SU-DHL-6 (cell line): ENCODE results near the gene DNAJB2.

Experiments used
- H2AFZ ChIP-seq: fragments of 200-600 bp; sonication (generic); 2 replicates; pipeline ENCODE4 v1.6.1; 2014; ENCODE audit warnings: low read depth, mild to moderate bottlenecking, moderate library complexity, mixed read lengths, antibody characterized with exemption, low read length; ENCODE audit not compliant: severe bottlenecking
- H3F3A ChIP-seq: fragments of 200-600 bp; shearing (Covaris generic); 2 replicates; pipeline ENCODE4 v1.6.0; 2016; ENCODE audit warnings: antibody characterized with exemption, mild to moderate bottlenecking; ENCODE audit not compliant: insufficient read depth
- H3K27ac ChIP-seq: fragments of 200-600 bp; sonication (generic); 2 replicates; pipeline ENCODE4 v1.5.1; 2016; ENCODE audit warnings: low read depth, mild to moderate bottlenecking, low read length, moderate library complexity, mixed read lengths
- H3K27me3 ChIP-seq: fragments of 200-600 bp; sonication (generic), shearing (Covaris generic); 2 replicates; pipeline ENCODE4 v1.6.0; 2014; ENCODE audit warnings: mild to moderate bottlenecking, low read length
- H3K36me3 ChIP-seq: fragments of 200-600 bp; sonication (generic); 2 replicates; pipeline ENCODE4 v1.6.1; 2014; ENCODE audit warnings: mild to moderate bottlenecking, low read length, mixed read lengths
- H3K4me2 ChIP-seq: fragments of 300-600, 200-600 bp; shearing (Covaris generic), sonication (generic); 2 replicates; pipeline ENCODE4 v1.6.0; 2014; ENCODE audit warnings: low read length, low read depth, mild to moderate bottlenecking; ENCODE audit not compliant: poor library complexity, severe bottlenecking
- H3K4me3 ChIP-seq: fragments of 200-600 bp; sonication (generic); 2 replicates; pipeline ENCODE4 v1.5.1; 2014; ENCODE audit warnings: antibody characterized with exemption, low read length, mild to moderate bottlenecking, mixed read lengths; ENCODE audit not compliant: insufficient read depth, poor library complexity, severe bottlenecking
- H3K79me2 ChIP-seq: fragments of 200-600 bp; sonication (generic); 2 replicates; pipeline ENCODE4 v1.6.1; 2014; ENCODE audit warnings: mild to moderate bottlenecking, low read length, moderate library complexity; ENCODE audit not compliant: insufficient read depth
- H3K9ac ChIP-seq: fragments of 200-600 bp; sonication (generic); 2 replicates; pipeline ENCODE4 v1.7.0; 2014; ENCODE audit warnings: mild to moderate bottlenecking, low read length
- H3K9me2 ChIP-seq: fragments of 200-600 bp; sonication (generic); replicated peaks from 2 replicates; pipeline ENCODE4 v1.6.1; 2014; ENCODE audit warnings: low read length; ENCODE audit not compliant: insufficient read depth
- H3K9me3 ChIP-seq: fragments of 200-600 bp; sonication (generic); 2 replicates; pipeline ENCODE4 v1.6.1; 2014; ENCODE audit warnings: low read length, mixed read lengths; ENCODE audit not compliant: insufficient read depth
- H4K20me1 ChIP-seq: fragments of 200-600 bp; sonication (generic); 2 replicates; pipeline ENCODE4 v1.6.1; 2014; ENCODE audit warnings: low read depth, mild to moderate bottlenecking, antibody characterized with exemption, low read length, moderate library complexity, mixed read lengths
- EZH2phosphoT487 ChIP-seq: fragments of 200-600 bp; sonication (generic), shearing (Covaris generic); conservative IDR thresholded peaks from 2 replicates; pipeline ENCODE4 v1.6.1; 2018; ENCODE audit warnings: mild to moderate bottlenecking, antibody characterized with exemption, low read length, moderate library complexity, mixed read lengths
- TF ChIP-seq, protein P1 (sequence below): fragments of 200-600 bp; sonication (generic); IDR thresholded peaks from one replicate; pipeline ENCODE4 v1.5.1; 2017; ENCODE audit warnings: antibody characterized with exemption, mild to moderate bottlenecking, low read length, moderate library complexity; ENCODE audit not compliant: insufficient read depth, poor library complexity, severe bottlenecking

DNAJB2 gene

DNA sequence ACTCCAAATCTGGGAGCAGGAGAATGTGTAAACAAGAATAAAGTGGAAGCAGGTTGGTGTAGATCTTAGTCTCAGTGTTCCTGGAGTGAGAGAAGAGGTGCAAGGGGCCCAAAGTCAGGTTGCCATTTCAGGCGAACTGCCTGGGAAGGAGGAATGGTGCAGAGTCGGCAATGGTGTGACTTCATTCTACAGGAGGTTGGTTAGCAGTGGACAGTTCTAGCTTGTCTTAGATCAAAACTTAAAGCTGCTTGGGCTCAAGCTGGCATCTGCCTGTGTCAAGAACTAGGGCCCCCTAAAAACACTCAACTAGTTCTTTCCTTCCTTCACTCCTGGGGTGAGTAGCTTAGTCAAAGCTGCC, 30.3 kb upstream of the DNAJB2 start:
- H3F3A ChIP-seq, result peaks cover 3% of the 10 kb centered on the region; the same call in 1 of the 2 replicates
- no peaks in the 10 kb centered on the region for H3K27me3 ChIP-seq
- no peak for TF ChIP-seq EZH2phosphoT487
- TF ChIP-seq, protein P1, sequence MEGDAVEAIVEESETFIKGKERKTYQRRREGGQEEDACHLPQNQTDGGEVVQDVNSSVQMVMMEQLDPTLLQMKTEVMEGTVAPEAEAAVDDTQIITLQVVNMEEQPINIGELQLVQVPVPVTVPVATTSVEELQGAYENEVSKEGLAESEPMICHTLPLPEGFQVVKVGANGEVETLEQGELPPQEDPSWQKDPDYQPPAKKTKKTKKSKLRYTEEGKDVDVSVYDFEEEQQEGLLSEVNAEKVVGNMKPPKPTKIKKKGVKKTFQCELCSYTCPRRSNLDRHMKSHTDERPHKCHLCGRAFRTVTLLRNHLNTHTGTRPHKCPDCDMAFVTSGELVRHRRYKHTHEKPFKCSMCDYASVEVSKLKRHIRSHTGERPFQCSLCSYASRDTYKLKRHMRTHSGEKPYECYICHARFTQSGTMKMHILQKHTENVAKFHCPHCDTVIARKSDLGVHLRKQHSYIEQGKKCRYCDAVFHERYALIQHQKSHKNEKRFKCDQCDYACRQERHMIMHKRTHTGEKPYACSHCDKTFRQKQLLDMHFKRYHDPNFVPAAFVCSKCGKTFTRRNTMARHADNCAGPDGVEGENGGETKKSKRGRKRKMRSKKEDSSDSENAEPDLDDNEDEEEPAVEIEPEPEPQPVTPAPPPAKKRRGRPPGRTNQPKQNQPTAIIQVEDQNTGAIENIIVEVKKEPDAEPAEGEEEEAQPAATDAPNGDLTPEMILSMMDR, result no peak
- H3K36me3 ChIP-seq, result no peaks in the 10 kb centered on the region
- H2AFZ ChIP-seq, result no peak overlapping the region
- H3K4me2 ChIP-seq, result peak overlapping the region; percentile 39
- peak overlapping the region; percentile 66 for H3K27ac ChIP-seq
- H3K79me2 ChIP-seq, result peaks cover 20% of the 10 kb centered on the region; the same call in 1 of the 2 replicates
- no peak overlapping the region for H3K4me3 ChIP-seq
- H3K9me3 ChIP-seq, result no peaks in the 10 kb centered on the region
- no peaks in the 10 kb centered on the region for H4K20me1 ChIP-seq
- peak overlapping the region; percentile 29; the same call in 1 of the 2 replicates for H3K9ac ChIP-seq
- no peaks in the 10 kb centered on the region for H3K9me2 ChIP-seq

DNA sequence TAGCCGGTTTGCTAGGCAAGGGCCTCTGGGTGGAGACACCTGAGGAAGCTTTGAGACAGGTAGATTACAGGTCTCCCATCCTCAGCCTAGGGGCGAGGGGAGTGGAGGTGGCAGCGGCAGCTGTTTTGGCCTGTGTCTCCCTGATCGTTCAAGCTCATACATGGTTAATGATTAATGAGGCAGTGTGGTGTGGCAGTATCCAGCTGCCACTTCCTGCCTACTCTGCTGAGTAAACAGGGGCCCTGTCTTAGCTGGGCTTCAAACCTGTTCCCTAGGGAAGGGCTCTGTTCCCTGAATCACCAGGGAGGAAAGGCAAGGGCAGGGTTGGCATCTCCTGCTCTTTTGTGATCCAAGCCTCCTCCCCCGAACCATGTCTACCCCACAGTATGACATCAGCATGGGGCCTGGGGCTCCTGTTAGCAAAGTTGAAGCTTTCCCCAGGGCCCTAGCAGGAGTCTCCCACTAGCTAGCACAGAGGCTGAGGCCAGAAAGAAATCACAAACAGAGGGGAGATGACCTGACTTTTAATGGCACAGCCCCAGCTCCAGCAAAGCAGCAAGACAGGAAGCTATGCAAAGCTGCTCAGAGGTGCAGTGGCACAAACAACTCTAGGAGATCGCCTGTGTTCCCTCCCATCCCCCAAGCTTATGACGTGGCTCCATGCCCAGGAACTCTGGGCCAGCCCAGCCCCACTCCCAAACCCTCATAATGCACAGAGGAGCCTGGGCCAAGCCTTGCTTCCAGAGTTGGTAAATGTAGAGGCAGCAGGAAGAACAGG, 29.8 kb upstream of the DNAJB2 start:
- Histone ChIP-seq H3K9me3 (no peaks in the 10 kb centered on the region), H3K79me2 (peaks cover 20% of the 10 kb centered on the region; the same call in 1 of the 2 replicates), H3K9me2 (no peaks in the 10 kb centered on the region), H3K4me2 (peak overlapping the region; percentile 39), H4K20me1 (no peaks in the 10 kb centered on the region), H3K27me3 (no peaks in the 10 kb centered on the region), H3K9ac (peak overlapping the region; percentile 29; the same call in 1 of the 2 replicates), H3K27ac (peak overlapping the region; percentile 66), H3F3A (peaks cover 4% of the 10 kb centered on the region), H3K4me3 (no peak overlapping the region), H3K36me3 (no peaks in the 10 kb centered on the region), H2AFZ (no peak overlapping the region)
- TF ChIP-seq, protein P1, result no peak
- TF ChIP-seq EZH2phosphoT487, result no peak

- H3K4me3 ChIP-seq, result no peak overlapping the region
- peak overlapping the region; percentile 39 for H3K4me2 ChIP-seq
- no peaks in the 10 kb centered on the region for H3K9me2 ChIP-seq
- no peak overlapping the region for H2AFZ ChIP-seq
- peak overlapping the region; percentile 29; the same call in 1 of the 2 replicates for H3K9ac ChIP-seq
- H3K36me3 ChIP-seq, result no peaks in the 10 kb centered on the region
- H3K79me2 ChIP-seq, result peaks cover 20% of the 10 kb centered on the region; the same call in 1 of the 2 replicates
- TF ChIP-seq, protein P1, result no peak
- TF ChIP-seq EZH2phosphoT487, result no peak
- H3F3A ChIP-seq, result peaks cover 8% of the 10 kb centered on the region
- peak overlapping the region; percentile 66 for H3K27ac ChIP-seq
- H4K20me1 ChIP-seq, result no peaks in the 10 kb centered on the region
- H3K9me3 ChIP-seq, result no peaks in the 10 kb centered on the region
- no peaks in the 10 kb centered on the region for H3K27me3 ChIP-seq
Observed at GRCh38 chr2:219250049-219250781, 29.0 kb upstream of the DNAJB2 start.
